Transverse colon (tissue), 4 donors: ENCODE measurements around the gene KIF5B.

Experiments used
- EP300 ChIP-seq: sonication (generic); formaldehyde crosslinking; IDR thresholded peaks from one replicate; pipeline ENCODE4 v1.6.1; 2017; ENCODE audit warnings: antibody characterized with exemption, low read depth
- POLR2A ChIP-seq: fragments of 450-650 bp; IDR thresholded peaks from one replicate; pipeline ENCODE4 v1.6.1; 2016; ENCODE audit warnings: antibody characterized with exemption, mild to moderate bottlenecking, moderate library complexity
- POLR2AphosphoS5 ChIP-seq, 3 donors: sonication (generic); formaldehyde crosslinking; IDR thresholded peaks; one replicate each; pipeline ENCODE4 v1.6.1; 2016; ENCODE audit warnings: antibody characterized with exemption in 3 of 3
- TF ChIP-seq, protein P1 (sequence below), 5 experiments: fragments of 200-600 bp in 3 of 5; fragments of 450-650 bp in 2 of 5; sonication (generic) in 3 of 5; IDR thresholded peaks; 1 replicate in 2 of 5; 2 replicates in 3 of 5; pipeline ENCODE4 v1.5.1; 2016 to 2017; ENCODE audit warnings: antibody characterized with exemption in 5 of 5, inconsistent platforms in 3 of 5, mild to moderate bottlenecking in 2 of 5, moderate library complexity in 1 of 5

DNA sequence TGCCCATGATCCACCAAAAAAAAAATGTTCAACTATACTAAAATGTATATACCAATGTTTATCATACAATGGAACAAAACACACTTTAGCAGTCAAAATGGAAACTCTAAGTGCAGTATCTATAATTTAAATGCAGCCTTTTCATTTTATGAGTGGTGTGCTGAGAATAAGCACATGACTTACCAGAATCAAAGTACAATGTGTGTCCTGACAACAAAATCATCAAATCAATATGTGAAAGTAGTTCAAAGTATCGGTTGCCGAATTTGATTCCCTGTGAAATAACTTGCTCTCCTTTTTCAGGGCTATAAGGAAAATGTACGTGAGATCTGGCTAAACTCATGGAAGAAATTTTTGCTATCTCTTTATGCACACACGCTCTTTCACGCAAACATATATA, 16.9 kb upstream of the KIF5B start:
- TF ChIP-seq POLR2A (no peak), POLR2AphosphoS5 (IDR thresholded peaks at IDR 0.05) (no peak), EP300 (no peak)
- TF ChIP-seq, protein P1, sequence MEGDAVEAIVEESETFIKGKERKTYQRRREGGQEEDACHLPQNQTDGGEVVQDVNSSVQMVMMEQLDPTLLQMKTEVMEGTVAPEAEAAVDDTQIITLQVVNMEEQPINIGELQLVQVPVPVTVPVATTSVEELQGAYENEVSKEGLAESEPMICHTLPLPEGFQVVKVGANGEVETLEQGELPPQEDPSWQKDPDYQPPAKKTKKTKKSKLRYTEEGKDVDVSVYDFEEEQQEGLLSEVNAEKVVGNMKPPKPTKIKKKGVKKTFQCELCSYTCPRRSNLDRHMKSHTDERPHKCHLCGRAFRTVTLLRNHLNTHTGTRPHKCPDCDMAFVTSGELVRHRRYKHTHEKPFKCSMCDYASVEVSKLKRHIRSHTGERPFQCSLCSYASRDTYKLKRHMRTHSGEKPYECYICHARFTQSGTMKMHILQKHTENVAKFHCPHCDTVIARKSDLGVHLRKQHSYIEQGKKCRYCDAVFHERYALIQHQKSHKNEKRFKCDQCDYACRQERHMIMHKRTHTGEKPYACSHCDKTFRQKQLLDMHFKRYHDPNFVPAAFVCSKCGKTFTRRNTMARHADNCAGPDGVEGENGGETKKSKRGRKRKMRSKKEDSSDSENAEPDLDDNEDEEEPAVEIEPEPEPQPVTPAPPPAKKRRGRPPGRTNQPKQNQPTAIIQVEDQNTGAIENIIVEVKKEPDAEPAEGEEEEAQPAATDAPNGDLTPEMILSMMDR (IDR thresholded peaks at IDR 0.05) = no peak
